K562 (cell line): ENCODE data around the gene PSMB10. TPM values are rescaled to one million over a fixed set of nuclear protein-coding genes. Genes with fewer than 3 reads are reported as not detected.

Source experiments
- CCNT2 ChIP-seq: IDR thresholded peaks from 2 replicates; pipeline ENCODE4 v1.6.1; 2011; ENCODE audit warnings: borderline replicate concordance, low read depth, mild to moderate bottlenecking, moderate library complexity, mixed read lengths, low read length; ENCODE audit not compliant: insufficient read length; ENCODE audit errors: extremely low read depth
- CHD2 ChIP-seq: IDR thresholded peaks from 2 replicates; pipeline ENCODE4 v1.6.1; 2011; ENCODE audit warnings: low read depth, low read length
- CREB3L1 ChIP-seq: fragments of 450-650 bp; IDR thresholded peaks from 2 replicates; pipeline ENCODE4 v1.6.1; 2014; ENCODE audit warnings: low read depth, mild to moderate bottlenecking, moderate library complexity, borderline replicate concordance
- CTCF ChIP-seq, 3 experiments: IDR thresholded peaks in 2 of 3; conservative IDR thresholded peaks in 1 of 3; 2 replicates each; pipeline ENCODE4 v1.5.1; 2011 to 2012; ENCODE audit warnings: low read length in 3 of 3, mild to moderate bottlenecking in 3 of 3, control low read depth in 2 of 3, improper control_type of control experiment in 1 of 3, inconsistent platforms in 1 of 3, low read depth in 1 of 3, mixed read lengths in 1 of 3, moderate library complexity in 1 of 3; ENCODE audit not compliant: insufficient read depth in 2 of 3
- ELK3 ChIP-seq: fragments of 450-650 bp; formaldehyde crosslinking; IDR thresholded peaks from 2 replicates; pipeline ENCODE4 v1.4.0; 2020; ENCODE audit warnings: mild to moderate bottlenecking
- FOXA3 ChIP-seq, 2 experiments: fragments of 450-650 bp in 1 of 2; sonication (generic) in 1 of 2; formaldehyde crosslinking; IDR thresholded peaks in 1 of 2; conservative IDR thresholded peaks in 1 of 2; 2 replicates each; pipeline versions ENCODE4 v1.4.0 to v1.8.0; 2020 to 2022; ENCODE audit warnings: mild to moderate bottlenecking in 2 of 2, missing genetic modification reagents in 1 of 2
- GABPB1 ChIP-seq: sonication (generic); formaldehyde crosslinking; IDR thresholded peaks from 2 replicates; pipeline ENCODE4 v1.8.0; 2022; ENCODE audit warnings: mild to moderate bottlenecking, missing genetic modification reagents
- MEF2D ChIP-seq: conservative IDR thresholded peaks from 2 replicates; pipeline ENCODE4 v1.6.1; 2016; ENCODE audit warnings: low read depth, missing genetic modification characterization, missing compliant biosample characterization
- MTF1 ChIP-seq: fragments of 250-450 bp; sonication (Bioruptor Pico); IDR thresholded peaks from 2 replicates; pipeline ENCODE4 v1.9.0; 2021; ENCODE audit warnings: moderate library complexity, mild to moderate bottlenecking, inconsistent platforms, borderline replicate concordance
- PHF20 ChIP-seq: fragments of 450-650 bp; IDR thresholded peaks from 2 replicates; pipeline ENCODE4 v1.6.1; 2018; ENCODE audit not compliant: partially characterized antibody
- SIN3A ChIP-seq, 2 experiments: fragments of 150-350 bp in 1 of 2; IDR thresholded peaks; 2 replicates each; pipeline ENCODE4 v1.6.1; 2011 to 2016; ENCODE audit warnings: borderline replicate concordance in 2 of 2, low read depth in 2 of 2, low read length in 2 of 2, mild to moderate bottlenecking in 2 of 2, moderate library complexity in 2 of 2; ENCODE audit not compliant: control insufficient read depth in 1 of 2
- SNRNP70 ChIP-seq: fragments of 200-400 bp; formaldehyde crosslinking; optimal IDR thresholded peaks from 2 replicates; pipeline ENCODE3; 2017; ENCODE audit warnings: low read depth, low read length
- SRF ChIP-seq, 2 experiments: fragments of 250-450, 450-650 bp in 1 of 2; sonication (Bioruptor Pico) in 1 of 2; sonication (generic) in 1 of 2; formaldehyde crosslinking; IDR thresholded peaks; 2 replicates each; pipeline versions ENCODE4 v1.5.0 to v1.5.1; 2020 to 2022; ENCODE audit warnings: mild to moderate bottlenecking in 1 of 2, missing genetic modification reagents in 1 of 2
- SRSF3 ChIP-seq: fragments of 200-400 bp; formaldehyde crosslinking; IDR thresholded peaks from 2 replicates; pipeline ENCODE4 v1.6.1; 2016; ENCODE audit warnings: mild to moderate bottlenecking, low read length, moderate library complexity; ENCODE audit not compliant: insufficient read depth
- TBP ChIP-seq: optimal IDR thresholded peaks from 2 replicates; pipeline ENCODE3; 2011; ENCODE audit warnings: low read depth, low read length, improper control_type of control experiment
- TOE1 ChIP-seq, 2 experiments: fragments of 450-650 bp in 1 of 2; sonication (generic) in 1 of 2; formaldehyde crosslinking in 1 of 2; IDR thresholded peaks; 2 replicates each; pipeline versions ENCODE4 v1.7.1 to v1.8.0; 2016 to 2022; ENCODE audit warnings: borderline replicate concordance in 2 of 2, mild to moderate bottlenecking in 2 of 2, antibody characterized with exemption in 1 of 2, inconsistent platforms in 1 of 2, low read depth in 1 of 2, missing genetic modification reagents in 1 of 2, moderate library complexity in 1 of 2
- TSC22D4 ChIP-seq: fragments of 450-650 bp; IDR thresholded peaks from 2 replicates; pipeline ENCODE4 v1.6.1; 2016; ENCODE audit warnings: missing genetic modification characterization, missing biosample characterization, control low read depth
- ZBTB1 ChIP-seq: sonication (generic); formaldehyde crosslinking; IDR thresholded peaks from 2 replicates; pipeline ENCODE4 v1.8.1; 2023; ENCODE audit warnings: missing genetic modification reagents, low read depth, mild to moderate bottlenecking, borderline replicate concordance
- ZNF561 ChIP-seq: fragments of 450-650 bp; formaldehyde crosslinking; conservative IDR thresholded peaks from 2 replicates; pipeline ENCODE4 v1.4.0; 2020; ENCODE audit warnings: mild to moderate bottlenecking, moderate library complexity
- ZNF584 ChIP-seq: fragments of 200-800 bp; sonication (Bioruptor generic); IDR thresholded peaks from 2 replicates; pipeline ENCODE4 v1.6.1; 2016; ENCODE audit warnings: low read depth, mild to moderate bottlenecking, missing genetic modification characterization, missing compliant biosample characterization
- ZSCAN32 ChIP-seq: fragments of 450-650 bp; formaldehyde crosslinking; IDR thresholded peaks from 2 replicates; pipeline ENCODE4 v1.4.0; 2020; ENCODE audit warnings: mild to moderate bottlenecking, moderate library complexity
- polyA plus RNA-seq, 8 experiments: library from polyadenylated mRNA; depleted of rRNA in 4 of 8; stranded (reverse) in 5 of 8; unstranded in 3 of 8; fragments of >200 nt; fragmentation: Nextera tagmentation in 2 of 8; fragmentation: Illumina TruSeq in 1 of 8; extraction: Ambion mirVana in 2 of 8; extraction: Trizol in 1 of 8; gene quantifications; 2 replicates each; pipeline versions ENCODE4 v1.2.1 to v1.2.3, GENCODE V29; 2011 to 2014; ENCODE audit warnings: inconsistent platforms in 1 of 8, missing spikeins in 1 of 8
- total RNA-seq, 7 experiments: library from RNA; depleted of rRNA in 6 of 7; stranded (reverse); fragments of >200 nt in 6 of 7; fragmentation: Illumina TruSeq in 2 of 7; extraction: Trizol in 2 of 7; gene quantifications; 2 replicates each; pipeline versions ENCODE4 v1.2.1 to v1.2.3, GENCODE V29; 2011 to 2021; ENCODE audit warnings: low replicate concordance in 1 of 7

The PSMB10 gene
- total and polyA plus RNA-seq, 9 of the 15 experiments (the other 6 are each of a cell fraction or from before 2014, with no cell fraction given): 11.7 to 105 (median 51.0) TPM

GRCh38 chr16:67968400-67969253 is 32.0 kb upstream of the PSMB10 start, which contains the start of gene SLC12A4 (continued):
- TF ChIP-seq ELK3 (CRISPR knock-in tag): no peak
- peak; percentile 91 for TF ChIP-seq CCNT2
- no peak for TF ChIP-seq ZSCAN32 (CRISPR knock-in tag)
- TF ChIP-seq MTF1 (CRISPR knock-in tag): no peak
- no peak for TF ChIP-seq FOXA3 (CRISPR knock-in tag; conservative IDR thresholded peaks at IDR 0.05 in 1 of 2, IDR thresholded peaks at IDR 0.05 in 1 of 2)
- TF ChIP-seq GABPB1 (CRISPR knock-in tag): peak; percentile 60
- no peak for TF ChIP-seq ZNF561 (CRISPR knock-in tag)
- no peak for TF ChIP-seq ZNF584 (CRISPR knock-in tag)
- no peak for TF ChIP-seq SNRNP70
- TF ChIP-seq TOE1 (IDR thresholded peaks at IDR 0.05; ENCODE audit: borderline replicate concordance): peak; percentile 38; the same call in 1 of the 2 replicates
- no peak for TF ChIP-seq TOE1 (CRISPR knock-in tag; IDR thresholded peaks at IDR 0.05; ENCODE audit: borderline replicate concordance, low read depth)
- no peak for TF ChIP-seq PHF20
- TF ChIP-seq SRSF3: no peak
- TF ChIP-seq SIN3A (IDR thresholded peaks at IDR 0.05; ENCODE audit: borderline replicate concordance in 2 of 2, control insufficient read depth in 1 of 2, low read depth in 2 of 2, low read length in 2 of 2): no peak; a peak in 1 of 4 replicates
- 0 out of 6 replicates have a peak, but pooled peaks of 1 of the 3 experiments have one; percentile 0 for TF ChIP-seq CTCF (IDR thresholded peaks at IDR 0.05 in 2 of 3, conservative IDR thresholded peaks at IDR 0.05 in 1 of 3; ENCODE audit: insufficient read depth in 2 of 3, low read depth in 1 of 3, low read length in 3 of 3)
- peak; percentile 75; the same call in 1 of the 2 replicates for TF ChIP-seq ZBTB1 (CRISPR knock-in tag)
- TF ChIP-seq TBP: peak; percentile 31
- TF ChIP-seq MEF2D: no peak
- TF ChIP-seq TSC22D4 (tag): no peak
- no peak for TF ChIP-seq CREB3L1
- no peak for TF ChIP-seq CHD2
- TF ChIP-seq SRF (CRISPR knock-in tag; IDR thresholded peaks at IDR 0.05): no peak
